CD8-positive, alpha-beta memory T cell (primary cell): ENCODE measurements around the gene RRP1B. TPM values are rescaled to one million over a fixed set of nuclear protein-coding genes. Genes with fewer than 3 reads are reported as not detected.

Experiments
- CTCF ChIA-PET: fragments of 350-600 bp; sonication (Branson Sonifier 250); formaldehyde crosslinking; loops from one replicate; lab custom pipeline; 2021; ENCODE audit warnings: antibody characterized with exemption; lab: Charles Lee
- POLR2A ChIA-PET: fragments of 350-600 bp; sonication (Branson Sonifier 250); formaldehyde crosslinking; loops from one replicate; lab custom pipeline; 2021; ENCODE audit warnings: antibody characterized with exemption; lab: Charles Lee
- DNase-seq, 5 donors: peaks; one replicate each; pipeline versions ENCODE4 v3.0.0 to v3.0.0-alpha.2; 2020 to 2022; ENCODE audit warnings: mixed read lengths in 1 of 5
- H3K27ac ChIP-seq: one replicate; pipeline ENCODE4 v1.7.0; 2013; ENCODE audit warnings: low read depth, mild to moderate bottlenecking, low read length, moderate library complexity
- H3K27me3 ChIP-seq: 2 replicates; pipeline ENCODE4 v1.7.0; 2013; ENCODE audit warnings: low read length, mild to moderate bottlenecking; ENCODE audit not compliant: insufficient read depth, poor library complexity, severe bottlenecking
- H3K36me3 ChIP-seq: 2 replicates; pipeline ENCODE4 v1.7.0; 2013; ENCODE audit warnings: mild to moderate bottlenecking, low read length, moderate library complexity; ENCODE audit not compliant: insufficient read depth
- H3K4me1 ChIP-seq: 2 replicates; pipeline ENCODE4 v1.7.0; 2013; ENCODE audit warnings: mild to moderate bottlenecking, low read length, moderate library complexity; ENCODE audit not compliant: insufficient read depth
- H3K4me3 ChIP-seq: 2 replicates; pipeline ENCODE4 v1.7.0; 2013; ENCODE audit warnings: mild to moderate bottlenecking, low read length
- H3K9me3 ChIP-seq: 2 replicates; pipeline ENCODE4 v1.7.0; 2013; ENCODE audit warnings: mild to moderate bottlenecking, low read length
- H3K27ac Mint-ChIP-seq, 8 donors: one replicate each; pipeline ENCODE4 v1.8.0; 2020 to 2021; ENCODE audit warnings: mixed read lengths in 8 of 8, mild to moderate bottlenecking in 6 of 8, inconsistent platforms in 3 of 8, moderate library complexity in 3 of 8
- H3K27me3 Mint-ChIP-seq, 2 donors: one replicate each; pipeline ENCODE4 v1.8.0; 2020 to 2021; ENCODE audit warnings: mixed read lengths in 2 of 2, mild to moderate bottlenecking in 1 of 2, moderate library complexity in 1 of 2
- H3K36me3 Mint-ChIP-seq, 3 donors: one replicate each; pipeline ENCODE4 v1.8.0; 2020 to 2021; ENCODE audit warnings: mixed read lengths in 3 of 3, inconsistent platforms in 1 of 3, mild to moderate bottlenecking in 1 of 3
- H3K4me1 Mint-ChIP-seq, 3 donors: one replicate each; pipeline ENCODE4 v1.8.0; 2020 to 2021; ENCODE audit warnings: mixed read lengths in 3 of 3, inconsistent platforms in 1 of 3, mild to moderate bottlenecking in 1 of 3
- H3K4me3 Mint-ChIP-seq, 7 donors: one replicate each; pipeline ENCODE4 v1.8.0; 2020 to 2021; ENCODE audit warnings: mixed read lengths in 7 of 7, mild to moderate bottlenecking in 6 of 7, moderate library complexity in 4 of 7, inconsistent platforms in 2 of 7
- H3K9me3 Mint-ChIP-seq, 5 donors: one replicate each; pipeline ENCODE4 v1.8.0; 2020 to 2022; ENCODE audit warnings: mixed read lengths in 5 of 5, mild to moderate bottlenecking in 3 of 5, moderate library complexity in 2 of 5, inconsistent platforms in 1 of 5
- polyA plus RNA-seq: library from polyadenylated mRNA; unstranded; fragments of 300-500 nt; fragmentation: Illumina TruSeq; gene quantifications from one replicate; pipeline ENCODE4 v1.2.3, GENCODE V29; 2021
- total RNA-seq, 2 experiments: library from RNA; stranded (reverse); gene quantifications; one replicate each; pipeline ENCODE4 v1.2.3, GENCODE V29; 2021

RRP1B gene
- total and polyA plus RNA-seq, 3 experiments from 2014 or later, result 43.6 to 94.3 (median 92.6) TPM

DNA sequence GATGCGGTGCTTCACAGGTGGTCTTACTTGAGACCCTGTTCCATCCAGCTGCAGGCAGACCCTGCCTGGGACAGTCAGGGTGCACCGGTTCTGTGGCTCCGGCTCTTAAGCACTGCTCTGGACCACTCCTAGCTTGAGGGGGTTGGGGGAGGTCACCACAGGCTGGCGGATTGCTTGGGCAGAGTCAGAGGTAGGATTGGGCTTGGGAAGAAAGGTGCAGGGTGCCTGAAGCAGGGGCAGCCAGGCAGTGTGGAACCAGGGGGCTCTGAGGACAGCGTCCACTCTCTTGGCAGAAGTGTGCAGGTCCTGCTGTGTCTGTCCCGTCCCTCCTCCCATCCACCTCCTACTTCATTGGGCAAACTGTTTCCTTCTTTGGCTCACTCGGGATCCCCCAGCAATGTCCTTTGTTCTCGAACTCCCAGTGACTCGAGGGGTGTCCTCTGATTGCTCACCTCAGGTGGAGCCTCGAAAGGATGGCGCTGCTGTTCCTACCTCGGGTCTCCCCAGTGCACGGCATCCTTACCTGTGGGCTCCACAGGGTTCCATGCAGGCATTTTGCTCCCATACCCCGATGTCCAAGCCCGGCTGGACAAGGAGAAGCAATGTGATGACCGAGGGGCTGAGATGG, 61.3 kb downstream of the RRP1B start:
- peaks cover 0 to 2% of the 10 kb centered on the region in 2 donors for H3K27me3 Mint-ChIP-seq
- no peak overlapping the region for H3K27ac ChIP-seq
- peaks cover 22% of the 10 kb centered on the region for H3K4me1 ChIP-seq
- H3K4me1 Mint-ChIP-seq, result peaks cover 19 to 32% (median 29%) of the 10 kb centered on the region in 3 donors
- peak overlapping the region; percentile 76 to 92 (median 83) for H3K4me3 Mint-ChIP-seq
- no peaks in the 10 kb centered on the region for H3K36me3 ChIP-seq
- H3K4me3 ChIP-seq, result peak overlapping the region; percentile 85
- ChIA-PET CTCF (interaction anchor here (1.3 to 1.4 kb wide), 2 partner anchors 9 kb away, joined by 3 to 4 read pairs; no protein-coding TSS in a partner anchor), POLR2A (no interaction called here)
- H3K9me3 Mint-ChIP-seq, result no peaks in the 10 kb centered on the region
- peak overlapping the region in 7 of 8 donors; percentile 29 to 91 (median 79) for H3K27ac Mint-ChIP-seq
- DNase-seq, result no peak
- H3K36me3 Mint-ChIP-seq, result peaks cover 0 to 8% (median 0%) of the 10 kb centered on the region in 3 donors
- H3K27me3 ChIP-seq, result no peaks in the 10 kb centered on the region
- H3K9me3 ChIP-seq, result no peaks in the 10 kb centered on the region

DNA sequence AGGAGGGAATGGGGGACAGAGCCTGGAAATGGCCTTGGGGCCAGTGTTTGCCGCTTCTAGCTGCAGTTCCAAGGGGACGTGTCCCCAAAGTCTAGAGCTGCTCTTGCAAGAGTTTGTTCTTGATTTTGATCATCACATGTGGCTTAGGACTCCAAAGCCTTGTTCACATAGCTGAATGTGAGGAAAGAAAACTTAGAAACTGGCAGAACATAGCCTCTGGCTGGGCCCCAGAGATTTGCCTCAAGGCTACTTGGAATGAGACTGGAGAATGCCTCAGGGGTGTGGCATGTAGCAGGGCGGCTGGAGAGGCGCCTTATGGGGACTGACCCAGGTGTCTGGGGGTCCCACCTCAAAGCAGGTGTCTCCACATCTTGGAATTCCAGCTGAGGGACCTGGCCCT, 61.8 kb downstream of the RRP1B start:
- peak overlapping the region; percentile 85 for H3K4me3 ChIP-seq
- H3K27me3 ChIP-seq, result no peaks in the 10 kb centered on the region
- Mint-ChIP-seq H3K27me3 (peaks cover 0 to 2% of the 10 kb centered on the region in 2 donors), H3K27ac (peak overlapping the region in 5 of 8 donors; percentile 10 to 91 (median 82)), H3K9me3 (no peaks in the 10 kb centered on the region), H3K4me1 (peaks cover 22 to 34% (median 32%) of the 10 kb centered on the region in 3 donors), H3K4me3 (peak overlapping the region; percentile 44 to 87 (median 82)), H3K36me3 (peaks cover 0 to 8% (median 3%) of the 10 kb centered on the region in 3 donors)
- peaks cover 27% of the 10 kb centered on the region for H3K4me1 ChIP-seq
- no peak overlapping the region for H3K27ac ChIP-seq
- DNase-seq, result no peak
- POLR2A ChIA-PET, result no interaction called here
- H3K9me3 ChIP-seq, result no peaks in the 10 kb centered on the region
- CTCF ChIA-PET, result interaction anchor here (1.3 kb wide), 1 partner anchor 9 kb away, joined by 3 read pairs; no protein-coding TSS in a partner anchor
- no peaks in the 10 kb centered on the region for H3K36me3 ChIP-seq

DNA sequence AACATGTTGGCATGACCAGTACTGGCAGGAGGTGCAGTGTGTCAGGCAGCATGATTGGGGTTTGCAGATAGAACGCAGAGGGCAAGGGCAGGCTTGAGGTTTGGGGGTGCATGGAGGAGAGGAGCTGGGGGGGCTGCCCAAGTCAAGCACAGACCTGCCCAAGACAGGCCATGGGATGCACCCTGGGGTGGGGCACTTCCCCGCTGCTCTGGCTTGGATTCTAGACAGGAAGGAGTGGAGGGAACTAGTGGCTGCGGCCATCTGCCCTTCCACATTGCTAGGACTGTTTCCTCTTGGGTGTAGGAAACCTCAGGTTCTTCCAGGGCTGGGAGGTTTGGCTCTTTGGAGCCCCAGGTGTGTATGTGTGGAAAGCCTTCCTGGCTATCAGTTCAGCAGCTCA, 62.6 kb downstream of the RRP1B start:
- no peaks in the 10 kb centered on the region for H3K27me3 ChIP-seq
- CTCF ChIA-PET, result interaction anchor here (1.3 kb wide), 1 partner anchor 8 kb away, joined by 3 read pairs; no protein-coding TSS in a partner anchor
- H3K27me3 Mint-ChIP-seq, result peaks cover 0 to 2% of the 10 kb centered on the region in 2 donors
- H3K27ac ChIP-seq, result no peak overlapping the region
- peaks cover 0 to 8% (median 3%) of the 10 kb centered on the region in 3 donors for H3K36me3 Mint-ChIP-seq
- H3K27ac Mint-ChIP-seq, result peak overlapping the region in 5 of 8 donors; percentile 32 to 82 (median 50)
- H3K4me1 ChIP-seq, result peaks cover 34% of the 10 kb centered on the region
- H3K36me3 ChIP-seq, result no peaks in the 10 kb centered on the region
- H3K9me3 Mint-ChIP-seq, result no peaks in the 10 kb centered on the region
- H3K4me3 ChIP-seq, result no peak overlapping the region
- no peak for DNase-seq
- H3K4me3 Mint-ChIP-seq, result peak overlapping the region in 5 of 7 donors; percentile 25 to 86 (median 49)
- POLR2A ChIA-PET, result no interaction called here
- peaks cover 26 to 40% (median 38%) of the 10 kb centered on the region in 3 donors for H3K4me1 Mint-ChIP-seq
- no peaks in the 10 kb centered on the region for H3K9me3 ChIP-seq

DNA sequence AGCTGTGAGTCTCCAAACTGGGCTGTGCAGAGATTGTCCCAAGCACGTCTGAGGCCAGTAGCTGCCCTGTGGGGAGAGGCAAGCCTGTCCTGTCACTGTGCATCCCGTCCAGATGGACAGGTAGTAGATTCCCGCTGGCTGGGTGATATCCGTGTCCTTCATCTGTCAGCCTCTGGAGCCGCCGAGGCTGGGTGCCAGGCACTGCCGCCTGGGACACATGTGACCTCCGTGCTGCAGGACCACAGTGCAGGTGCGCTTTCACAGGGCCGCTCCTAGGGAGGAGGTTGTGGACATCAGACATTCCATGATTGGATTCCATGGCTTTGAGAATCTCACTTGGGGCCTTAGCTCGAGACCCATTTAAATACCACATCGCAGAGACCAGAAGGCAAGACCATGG, 64.3 kb downstream of the RRP1B start:
- peak overlapping the region in 1 of 8 donors; percentile 43 for H3K27ac Mint-ChIP-seq
- POLR2A ChIA-PET, result no interaction called here

DNA sequence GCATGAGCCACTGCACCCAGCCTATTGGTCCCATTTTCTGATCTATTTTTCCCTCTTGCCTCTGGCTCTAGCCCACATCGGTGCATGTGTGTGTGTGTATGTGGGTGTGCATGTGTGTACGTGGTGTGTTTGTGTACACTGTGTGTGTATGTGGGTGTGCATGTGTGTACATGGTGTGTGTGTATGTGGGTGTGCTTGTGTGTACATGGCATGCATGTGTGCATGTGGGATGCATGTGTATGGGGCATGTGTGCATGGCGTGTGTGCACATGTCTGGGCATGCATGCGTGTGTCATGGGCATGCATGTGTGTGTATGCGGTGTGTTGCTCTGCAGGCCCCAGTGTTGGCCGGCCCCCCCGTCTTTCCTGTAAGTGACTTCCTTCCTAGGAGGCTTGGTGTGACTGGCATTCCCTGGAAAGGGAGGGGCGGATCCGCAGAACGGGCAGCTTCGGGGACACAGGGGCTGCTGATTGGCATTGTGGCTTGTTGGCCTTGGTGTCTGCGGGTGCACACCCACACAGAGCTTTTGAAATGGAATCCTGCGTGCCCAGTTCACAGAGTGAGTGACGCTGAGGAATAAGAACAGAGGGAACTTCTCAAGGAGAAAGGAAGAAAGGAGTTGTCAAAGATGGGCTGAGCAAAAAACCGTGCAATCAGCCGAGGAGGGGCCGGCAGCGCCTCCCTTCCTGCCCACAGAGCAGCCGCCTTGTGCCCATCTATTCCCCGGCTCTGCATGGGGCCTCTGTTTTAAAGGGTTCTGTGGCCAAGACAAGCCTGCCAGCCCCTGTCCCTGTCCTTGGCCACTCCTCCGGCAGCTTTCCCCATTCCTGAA, 67.5 kb downstream of the RRP1B start:
- Mint-ChIP-seq H3K27ac (peak overlapping the region in 6 of 8 donors; percentile 54 to 99 (median 86)), H3K4me3 (peak overlapping the region; percentile 42 to 80 (median 63)), H3K4me1 (peaks cover 31 to 57% (median 55%) of the 10 kb centered on the region in 3 donors), H3K36me3 (peaks cover 0 to 11% (median 3%) of the 10 kb centered on the region in 3 donors), H3K9me3 (no peaks in the 10 kb centered on the region), H3K27me3 (peaks cover 0 to 3% of the 10 kb centered on the region in 2 donors)
- peak overlapping the region; percentile 78 for H3K27ac ChIP-seq
- no peak for DNase-seq
- no peaks in the 10 kb centered on the region for H3K27me3 ChIP-seq
- CTCF ChIA-PET, result no interaction called here
- H3K4me3 ChIP-seq, result no peak overlapping the region
- H3K4me1 ChIP-seq, result peaks cover 37% of the 10 kb centered on the region
- H3K9me3 ChIP-seq, result no peaks in the 10 kb centered on the region
- H3K36me3 ChIP-seq, result no peaks in the 10 kb centered on the region
- POLR2A ChIA-PET, result no interaction called here

More for the DNA sequence above, 64.3 kb downstream of the RRP1B start:
- Mint-ChIP-seq H3K4me1 (peaks cover 36 to 54% (median 53%) of the 10 kb centered on the region in 3 donors), H3K4me3 (peak overlapping the region in 1 of 7 donors; percentile 86), H3K27me3 (peaks cover 0 to 4% of the 10 kb centered on the region in 2 donors), H3K36me3 (peaks cover 0 to 8% (median 3%) of the 10 kb centered on the region in 3 donors), H3K9me3 (no peaks in the 10 kb centered on the region)
- Histone ChIP-seq H3K9me3 (no peaks in the 10 kb centered on the region), H3K36me3 (no peaks in the 10 kb centered on the region), H3K27ac (no peak overlapping the region), H3K4me3 (no peak overlapping the region), H3K27me3 (no peaks in the 10 kb centered on the region), H3K4me1 (peaks cover 51% of the 10 kb centered on the region)
- CTCF ChIA-PET, result no interaction called here
- no peak for DNase-seq

DNA sequence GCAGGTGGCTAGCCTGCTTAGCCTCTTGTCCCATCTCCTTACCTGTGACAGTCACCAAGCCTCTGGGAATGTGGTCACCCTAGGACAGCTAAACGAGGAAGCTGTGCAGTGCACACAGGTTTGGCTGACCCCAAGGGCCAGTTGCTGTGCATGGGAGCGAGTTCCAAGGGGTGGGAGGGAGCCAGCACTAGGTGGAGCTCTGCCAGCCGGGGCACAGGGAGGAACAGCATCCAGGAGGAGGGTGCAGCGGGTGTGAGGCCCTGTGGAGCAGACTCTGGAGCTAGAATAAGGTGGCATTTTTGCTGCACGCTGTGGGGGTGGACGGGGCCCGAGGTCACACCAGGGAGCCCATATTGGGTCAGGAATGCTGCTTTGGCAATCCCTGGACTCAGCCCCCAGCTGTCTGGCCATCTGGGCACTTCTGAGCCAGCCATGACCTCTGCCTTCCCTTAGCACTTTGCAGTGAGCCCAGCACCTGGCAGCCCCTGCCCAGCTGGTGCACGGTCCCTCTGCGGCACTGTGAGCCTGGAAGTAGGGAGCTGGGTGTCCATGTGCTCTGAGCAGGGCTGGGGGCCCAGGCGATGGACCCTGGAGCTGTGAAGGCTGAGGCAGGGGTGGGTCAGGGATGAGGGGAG, 68.3 kb downstream of the RRP1B start:
- Histone ChIP-seq H3K27ac (peak overlapping the region; percentile 78), H3K4me1 (peaks cover 37% of the 10 kb centered on the region)

DNA sequence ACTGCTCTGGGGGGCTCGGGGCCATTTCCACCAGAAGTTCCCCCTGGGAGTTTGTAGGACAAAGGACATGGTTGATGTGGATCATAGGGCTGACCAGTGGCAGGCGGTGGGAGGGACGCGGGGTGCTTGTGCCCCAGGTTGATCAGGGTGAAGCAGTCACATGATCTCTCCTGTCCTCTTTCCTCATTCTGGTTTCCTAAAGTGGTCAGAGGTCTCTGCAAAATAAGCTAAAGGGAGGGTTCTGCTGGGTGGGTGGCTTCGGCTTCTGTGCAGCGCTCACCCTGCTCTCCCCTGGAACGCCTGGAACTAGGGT, 68.8 kb downstream of the RRP1B start:
- H3K27ac ChIP-seq, result peak overlapping the region; percentile 78
- H3K4me3 ChIP-seq, result peak overlapping the region; percentile 66
- peaks cover 0 to 3% of the 10 kb centered on the region in 2 donors for H3K27me3 Mint-ChIP-seq
- H3K9me3 ChIP-seq, result no peaks in the 10 kb centered on the region
- ChIA-PET POLR2A (interaction anchor here (0.6 to 1.3 kb wide), 3 partner anchors 9 to 288 kb away, joined by 5 read pairs; partner anchors contain the start of gene PDXK), CTCF (interaction anchor here (1.2 to 1.7 kb wide), 2 partner anchors 9 to 12 kb away, joined by 3 to 4 read pairs; partner anchors contain the start of gene PDXK)
- peak overlapping the region; percentile 80 to 95 (median 85) for H3K4me3 Mint-ChIP-seq
- peak overlapping the region; percentile 87 to 99 (median 95) for H3K27ac Mint-ChIP-seq
- peaks cover 37% of the 10 kb centered on the region for H3K4me1 ChIP-seq
- DNase-seq, result no peak
- H3K36me3 Mint-ChIP-seq, result peaks cover 0 to 11% (median 3%) of the 10 kb centered on the region in 3 donors
- H3K36me3 ChIP-seq, result no peaks in the 10 kb centered on the region
- no peaks in the 10 kb centered on the region for H3K27me3 ChIP-seq
- H3K4me1 Mint-ChIP-seq, result peaks cover 29 to 56% (median 55%) of the 10 kb centered on the region in 3 donors
- H3K9me3 Mint-ChIP-seq, result no peaks in the 10 kb centered on the region

More for the DNA sequence above, 68.3 kb downstream of the RRP1B start:
- Mint-ChIP-seq H3K4me1 (peaks cover 28 to 54% (median 53%) of the 10 kb centered on the region in 3 donors), H3K27ac (peak overlapping the region; percentile 54 to 99 (median 95)), H3K4me3 (peak overlapping the region; percentile 56 to 95 (median 84)), H3K36me3 (peaks cover 0 to 11% (median 3%) of the 10 kb centered on the region in 3 donors), H3K9me3 (no peaks in the 10 kb centered on the region), H3K27me3 (peaks cover 0 to 3% of the 10 kb centered on the region in 2 donors)
- no peaks in the 10 kb centered on the region for H3K9me3 ChIP-seq
- CTCF ChIA-PET, result interaction anchor here (1.2 to 1.7 kb wide), 2 partner anchors 8 to 13 kb away, joined by 3 to 4 read pairs; partner anchors contain the start of gene PDXK
- peak overlapping the region; percentile 66 for H3K4me3 ChIP-seq
- no peaks in the 10 kb centered on the region for H3K36me3 ChIP-seq
- no peaks in the 10 kb centered on the region for H3K27me3 ChIP-seq
- DNase-seq, result no peak
- POLR2A ChIA-PET, result interaction anchor here (1.3 kb wide), 1 partner anchor 11 kb away, joined by 5 read pairs; no protein-coding TSS in a partner anchor
